IMR-90 (cell line): ENCODE results near the gene CHMP4A.

ENCODE experiments used
- CTCF ChIP-seq: conservative IDR thresholded peaks from 2 replicates; pipeline ENCODE4 v1.5.1; 2012; ENCODE audit warnings: mild to moderate bottlenecking, low read depth, low read length, improper control_type of control experiment
- MAFK ChIP-seq: IDR thresholded peaks from 2 replicates; pipeline ENCODE4 v1.6.1; 2012; ENCODE audit warnings: low read depth, low read length, improper control_type of control experiment
- MAZ ChIP-seq: IDR thresholded peaks from 2 replicates; pipeline ENCODE4 v1.6.1; 2012; ENCODE audit warnings: low read depth, mild to moderate bottlenecking, low read length, improper control_type of control experiment, moderate library complexity, borderline replicate concordance
- MXI1 ChIP-seq: IDR thresholded peaks from 2 replicates; pipeline ENCODE4 v1.6.1; 2012; ENCODE audit warnings: low read depth, mild to moderate bottlenecking, low read length, moderate library complexity, borderline replicate concordance
- POLR2A ChIP-seq: IDR thresholded peaks from 2 replicates; pipeline ENCODE4 v1.6.1; 2012; ENCODE audit warnings: mild to moderate bottlenecking, low read depth, low read length
- RAD21 ChIP-seq: IDR thresholded peaks from 2 replicates; pipeline ENCODE4 v1.6.1; 2012; ENCODE audit warnings: low read length, improper control_type of control experiment
- RCOR1 ChIP-seq: IDR thresholded peaks from 2 replicates; pipeline ENCODE4 v1.6.1; 2012; ENCODE audit warnings: mild to moderate bottlenecking, low read length, improper control_type of control experiment; ENCODE audit not compliant: insufficient replicate concordance
- RFX5 ChIP-seq: IDR thresholded peaks from 2 replicates; pipeline ENCODE4 v1.8.0; 2012; ENCODE audit warnings: low read depth, mild to moderate bottlenecking, low read length, moderate library complexity
- USF2 ChIP-seq: fragments of 150-350 bp; IDR thresholded peaks from 2 replicates; pipeline ENCODE4 v1.6.1; 2017; ENCODE audit warnings: mild to moderate bottlenecking, antibody characterized with exemption, low read length, low read depth
- TF ChIP-seq, protein P1 (sequence below): fragments of 150-350 bp; IDR thresholded peaks from 2 replicates; pipeline ENCODE4 v1.6.1; 2016; ENCODE audit warnings: low read depth, mild to moderate bottlenecking, low read length, moderate library complexity, borderline replicate concordance

DNA sequence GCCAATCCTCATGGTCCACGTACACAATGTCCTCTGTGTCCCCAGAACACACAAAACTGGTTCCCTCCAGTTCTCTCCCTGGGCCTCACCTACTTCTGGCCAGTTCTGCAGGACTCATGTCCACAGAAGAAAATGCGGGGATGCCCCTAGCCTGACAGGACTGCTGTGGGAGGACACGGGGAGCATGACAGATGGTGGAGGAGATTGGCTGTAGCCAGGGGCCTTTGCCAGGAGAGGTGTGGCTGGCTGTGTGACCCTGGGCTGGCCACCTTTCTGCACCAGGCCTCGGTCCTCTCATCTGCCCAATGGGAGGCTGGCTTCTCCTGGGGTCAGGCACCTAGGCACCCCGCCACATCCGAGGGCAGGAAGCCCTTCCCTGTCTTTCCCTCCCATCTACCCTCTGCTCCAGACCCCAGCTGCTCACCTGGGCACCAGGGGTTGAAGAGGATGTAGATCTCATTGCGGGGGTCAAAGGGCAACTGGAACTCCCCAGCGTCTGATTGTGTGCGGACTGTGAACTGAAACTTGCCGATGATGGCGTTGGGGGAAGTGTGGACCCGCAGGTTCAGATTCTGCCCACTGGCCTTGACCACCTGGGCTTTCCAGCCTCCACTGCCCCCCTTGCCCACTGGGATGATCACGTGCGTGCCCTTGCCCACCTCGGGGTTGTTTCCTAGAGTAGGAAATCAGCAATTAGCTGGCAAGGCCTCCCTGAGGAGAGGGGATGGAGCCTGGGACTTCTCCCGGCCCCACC lies 46.9 kb upstream of the CHMP4A start:
- no peak for TF ChIP-seq CTCF
- no peak for TF ChIP-seq USF2
- no peak for TF ChIP-seq POLR2A
- TF ChIP-seq, protein P1, sequence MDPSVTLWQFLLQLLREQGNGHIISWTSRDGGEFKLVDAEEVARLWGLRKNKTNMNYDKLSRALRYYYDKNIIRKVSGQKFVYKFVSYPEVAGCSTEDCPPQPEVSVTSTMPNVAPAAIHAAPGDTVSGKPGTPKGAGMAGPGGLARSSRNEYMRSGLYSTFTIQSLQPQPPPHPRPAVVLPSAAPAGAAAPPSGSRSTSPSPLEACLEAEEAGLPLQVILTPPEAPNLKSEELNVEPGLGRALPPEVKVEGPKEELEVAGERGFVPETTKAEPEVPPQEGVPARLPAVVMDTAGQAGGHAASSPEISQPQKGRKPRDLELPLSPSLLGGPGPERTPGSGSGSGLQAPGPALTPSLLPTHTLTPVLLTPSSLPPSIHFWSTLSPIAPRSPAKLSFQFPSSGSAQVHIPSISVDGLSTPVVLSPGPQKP, result no peak
- TF ChIP-seq MAFK, result no peak
- TF ChIP-seq RCOR1, result no peak
- no peak for TF ChIP-seq RFX5
- no peak for TF ChIP-seq MAZ
- TF ChIP-seq RAD21, result no peak
- TF ChIP-seq MXI1, result no peak
